ENCODE measurements around the gene SLMAP.

SLMAP gene

GRCh38 chr3:57943525-57944495 lies 187.7 kb downstream of the SLMAP start:
- DNase-seq (ENCODE audit: low read depth in 2 of 2) = no peak

- no peak for DNase-seq (ENCODE audit: low read depth in 2 of 2)
Observed at GRCh38 chr3:57946970-57947381, 190.9 kb downstream of the SLMAP start.

- no peak for DNase-seq (ENCODE audit: low read depth in 2 of 2)
Observed at GRCh38 chr3:57948080-57948671, 192.1 kb downstream of the SLMAP start.

GRCh38 chr3:57948781-57949242 lies 192.7 kb downstream of the SLMAP start:
- no peak for DNase-seq (ENCODE audit: low read depth in 2 of 2)

- no peak for DNase-seq (ENCODE audit: low read depth in 2 of 2)
Observed at GRCh38 chr3:57949344-57949743, 193.2 kb downstream of the SLMAP start.

- no peak for DNase-seq (ENCODE audit: low read depth in 2 of 2)
Observed at GRCh38 chr3:57949785-57950615, 193.9 kb downstream of the SLMAP start.

- DNase-seq (ENCODE audit: low read depth in 2 of 2) = no peak
Observed at GRCh38 chr3:57951066-57951882, 195.2 kb downstream of the SLMAP start.

GRCh38 chr3:57952208-57952631 lies 196.1 kb downstream of the SLMAP start:
- DNase-seq (ENCODE audit: low read depth in 2 of 2) = no peak

GRCh38 chr3:57952651-57953050 lies 196.5 kb downstream of the SLMAP start:
- DNase-seq (ENCODE audit: low read depth in 2 of 2) = no peak

GRCh38 chr3:57953576-57953975 lies 197.5 kb downstream of the SLMAP start:
- DNase-seq (ENCODE audit: low read depth in 2 of 2) = no peak

GRCh38 chr3:57956119-57956832 lies 200.2 kb downstream of the SLMAP start:
- no peak for DNase-seq (ENCODE audit: low read depth in 2 of 2)

GRCh38 chr3:57956833-57957174 lies 200.7 kb downstream of the SLMAP start:
- no peak for DNase-seq (ENCODE audit: low read depth in 2 of 2)

GRCh38 chr3:57957824-57958223 lies 201.7 kb downstream of the SLMAP start:
- no peak for DNase-seq (ENCODE audit: low read depth in 2 of 2)

GRCh38 chr3:57958642-57959422 lies 202.7 kb downstream of the SLMAP start:
- no peak for DNase-seq (ENCODE audit: low read depth in 2 of 2)

GRCh38 chr3:57959423-57960173 lies 203.5 kb downstream of the SLMAP start:
- DNase-seq (ENCODE audit: low read depth in 2 of 2) = no peak

GRCh38 chr3:57960174-57960505 lies 204.0 kb downstream of the SLMAP start:
- DNase-seq (ENCODE audit: low read depth in 2 of 2) = no peak

GRCh38 chr3:57961177-57961827 lies 205.2 kb downstream of the SLMAP start:
- DNase-seq (ENCODE audit: low read depth in 2 of 2) = no peak

- DNase-seq (ENCODE audit: low read depth in 2 of 2) = no peak
Observed at GRCh38 chr3:57961828-57962447, 205.8 kb downstream of the SLMAP start.

All from stimulated activated CD4-positive, alpha-beta T cell treated with anti-CD3 and anti-CD28 coated beads, Interleukin-1b, Interleukin-23, amount 100 ng/mL, for 4 hours (primary cell).